ENCODE data around the gene METTL22.
"Not testable (repeated sequence)": the region's sequence is repeated elsewhere in the genome, so short reads cannot be mapped to it uniquely, and the experiment has no call there.

The METTL22 gene

GRCh38 chr16:8649829-8650554 lies 28.5 kb downstream of the METTL22 start:
- H3K4me3 ChIP-seq = no peak overlapping the region
- DNase-seq (ENCODE audit: low spot score in 2 of 2) = no peak
- no peaks in the 10 kb centered on the region for H3K9me3 ChIP-seq
- no peaks in the 10 kb centered on the region for H3K27me3 ChIP-seq (ENCODE audit: low read depth)
- in situ Hi-C loops (cut with MboI; ENCODE audit: low sequenced_read_pairs) = loop anchor here (25.0 kb wide), 1 partner anchor 487 kb away; no protein-coding TSS in a partner anchor
- H3K36me3 ChIP-seq (replicated peaks) = peaks cover 23% of the 10 kb centered on the region
- no peaks in the 10 kb centered on the region for H3K4me1 ChIP-seq

DNA sequence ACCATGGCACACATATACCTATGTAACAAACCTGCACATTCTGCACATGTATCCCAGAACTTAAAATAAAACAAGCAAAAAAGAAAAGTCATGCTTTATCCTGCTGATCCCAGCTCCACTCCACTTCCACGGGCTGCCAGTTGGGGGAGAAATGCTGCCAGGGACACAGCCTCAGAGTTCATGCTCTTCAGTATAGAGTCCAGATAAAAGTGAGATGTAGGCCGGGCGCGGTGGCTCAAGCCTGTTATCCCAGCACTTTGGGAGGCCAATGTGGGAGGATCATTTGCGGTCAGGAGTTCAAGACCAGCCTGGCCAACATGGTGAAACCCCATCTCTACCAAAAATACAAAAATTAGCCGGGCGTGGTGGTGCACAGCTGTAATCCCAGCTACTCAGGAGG lies 30.5 kb downstream of the METTL22 start:
- in situ Hi-C loops (cut with MboI; ENCODE audit: low sequenced_read_pairs) = loop anchor here (25.0 kb wide), 1 partner anchor 485 kb away; no protein-coding TSS in a partner anchor
- not testable (repeated sequence) for H3K4me1 ChIP-seq; H3K4me3 ChIP-seq; H3K9me3 ChIP-seq; H3K27me3 ChIP-seq (ENCODE audit: low read depth)
- peaks cover 13% of the 10 kb centered on the region for H3K36me3 ChIP-seq (replicated peaks)
- peak in 1 of 2 experiments; percentile 58 for DNase-seq (ENCODE audit: low spot score in 2 of 2)

DNA sequence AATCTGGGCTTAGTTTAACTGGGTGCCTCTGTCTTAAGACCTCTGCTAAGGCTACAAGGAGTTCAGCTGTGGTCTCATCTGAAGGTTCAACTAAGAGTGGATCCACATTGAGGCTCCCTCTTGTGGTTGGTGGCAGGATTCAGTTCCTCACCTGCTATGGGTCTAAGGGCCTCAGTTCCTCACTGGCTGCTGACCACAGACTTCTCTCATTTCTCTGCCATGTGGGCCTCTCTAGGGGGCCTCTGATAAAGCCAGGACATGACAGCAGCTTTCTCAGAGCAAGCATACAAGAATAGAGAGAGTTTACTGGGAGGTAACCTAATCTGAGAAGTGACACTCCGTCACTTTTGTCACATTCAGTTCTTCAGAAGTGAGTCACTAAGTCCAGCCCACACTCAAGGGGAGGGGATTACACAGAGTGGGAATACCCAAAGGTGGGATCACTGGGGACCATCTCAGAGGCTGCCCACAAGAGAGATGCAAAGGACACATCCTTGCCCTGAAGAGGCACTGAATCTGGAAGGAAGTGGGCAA lies 33.8 kb downstream of the METTL22 start:
- Histone ChIP-seq H3K4me3 (no peak overlapping the region), H3K36me3 (replicated peaks) (no peaks in the 10 kb centered on the region), H3K4me1 (no peaks in the 10 kb centered on the region), H3K9me3 (no peaks in the 10 kb centered on the region), H3K27me3 (ENCODE audit: low read depth) (no peaks in the 10 kb centered on the region; the same call in 1 of the 2 replicates)
- in situ Hi-C loops (cut with MboI; ENCODE audit: low sequenced_read_pairs) = loop anchor here (5.0 to 25.0 kb wide), 3 partner anchors 88 to 482 kb away; no protein-coding TSS in a partner anchor
- DNase-seq (ENCODE audit: low spot score in 2 of 2) = peak; percentile 34 to 54

DNA sequence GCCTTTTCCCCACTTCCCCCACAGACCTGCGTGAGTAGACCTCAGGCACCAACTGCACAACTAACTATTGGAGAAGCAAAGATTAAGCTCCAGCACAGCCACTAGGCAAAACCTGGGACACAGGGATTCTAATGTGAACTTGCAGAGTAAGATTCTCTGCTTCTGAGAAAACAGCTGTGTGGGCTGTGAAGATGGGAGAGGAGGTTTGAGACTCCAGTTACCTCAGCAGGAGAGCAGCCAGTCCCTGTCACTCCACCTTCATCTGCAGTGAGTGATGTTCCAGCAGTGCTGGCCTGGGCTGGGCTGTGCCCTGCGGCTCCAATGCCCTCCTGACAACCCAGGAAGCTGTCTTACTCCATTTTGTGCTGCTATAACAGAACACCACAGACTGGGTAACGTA lies 34.9 kb downstream of the METTL22 start:
- Histone ChIP-seq H3K27me3 (ENCODE audit: low read depth) (no peaks in the 10 kb centered on the region; the same call in 1 of the 2 replicates), H3K4me3 (no peak overlapping the region), H3K9me3 (no peaks in the 10 kb centered on the region), H3K36me3 (replicated peaks) (no peaks in the 10 kb centered on the region), H3K4me1 (no peaks in the 10 kb centered on the region)
- in situ Hi-C loops (cut with MboI; ENCODE audit: low sequenced_read_pairs) = loop anchor here (5.0 to 25.0 kb wide), 3 partner anchors 89 to 481 kb away; no protein-coding TSS in a partner anchor
- no peak for DNase-seq (ENCODE audit: low spot score in 2 of 2)

GRCh38 chr16:8660841-8661301 lies 39.4 kb downstream of the METTL22 start:
- H3K36me3 ChIP-seq (replicated peaks) = no peaks in the 10 kb centered on the region
- no peak overlapping the region for H3K4me3 ChIP-seq
- no peaks in the 10 kb centered on the region for H3K9me3 ChIP-seq
- DNase-seq (ENCODE audit: low spot score in 2 of 2) = peak; percentile 52 to 84
- in situ Hi-C loops (cut with MboI; ENCODE audit: low sequenced_read_pairs) = loop anchor here (5.0 to 25.0 kb wide), 2 partner anchors 131 to 476 kb away; no protein-coding TSS in a partner anchor
- H3K4me1 ChIP-seq = no peaks in the 10 kb centered on the region
- no peaks in the 10 kb centered on the region; the same call in 1 of the 2 replicates for H3K27me3 ChIP-seq (ENCODE audit: low read depth)

DNA sequence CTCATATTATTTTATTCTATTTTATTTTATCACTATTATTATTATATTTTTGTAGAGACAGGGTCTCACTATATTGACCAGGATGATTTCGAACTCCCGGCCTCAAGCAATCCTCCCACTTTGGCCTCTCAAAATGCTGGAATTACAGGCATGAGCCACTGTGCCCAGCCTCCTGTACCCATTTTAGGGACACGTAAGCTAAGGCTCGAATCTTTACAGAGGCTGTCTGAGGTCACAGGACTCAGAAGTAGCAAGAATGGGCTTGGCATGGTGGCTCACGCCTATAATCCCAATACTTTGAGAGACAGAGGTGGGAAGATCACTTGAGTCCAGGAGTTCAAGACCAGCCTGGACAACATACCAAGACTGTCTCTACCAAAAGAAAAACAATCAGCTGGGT lies 40.2 kb downstream of the METTL22 start:
- Histone ChIP-seq H3K36me3 (replicated peaks) (no peaks in the 10 kb centered on the region), H3K4me3 (no peak overlapping the region), H3K9me3 (no peaks in the 10 kb centered on the region), H3K4me1 (no peaks in the 10 kb centered on the region), H3K27me3 (ENCODE audit: low read depth) (no peaks in the 10 kb centered on the region; the same call in 1 of the 2 replicates)
- in situ Hi-C loops (cut with MboI; ENCODE audit: low sequenced_read_pairs) = loop anchor here (5.0 to 25.0 kb wide), 2 partner anchors 131 to 476 kb away; no protein-coding TSS in a partner anchor
- DNase-seq (ENCODE audit: low spot score in 2 of 2) = no peak

DNA sequence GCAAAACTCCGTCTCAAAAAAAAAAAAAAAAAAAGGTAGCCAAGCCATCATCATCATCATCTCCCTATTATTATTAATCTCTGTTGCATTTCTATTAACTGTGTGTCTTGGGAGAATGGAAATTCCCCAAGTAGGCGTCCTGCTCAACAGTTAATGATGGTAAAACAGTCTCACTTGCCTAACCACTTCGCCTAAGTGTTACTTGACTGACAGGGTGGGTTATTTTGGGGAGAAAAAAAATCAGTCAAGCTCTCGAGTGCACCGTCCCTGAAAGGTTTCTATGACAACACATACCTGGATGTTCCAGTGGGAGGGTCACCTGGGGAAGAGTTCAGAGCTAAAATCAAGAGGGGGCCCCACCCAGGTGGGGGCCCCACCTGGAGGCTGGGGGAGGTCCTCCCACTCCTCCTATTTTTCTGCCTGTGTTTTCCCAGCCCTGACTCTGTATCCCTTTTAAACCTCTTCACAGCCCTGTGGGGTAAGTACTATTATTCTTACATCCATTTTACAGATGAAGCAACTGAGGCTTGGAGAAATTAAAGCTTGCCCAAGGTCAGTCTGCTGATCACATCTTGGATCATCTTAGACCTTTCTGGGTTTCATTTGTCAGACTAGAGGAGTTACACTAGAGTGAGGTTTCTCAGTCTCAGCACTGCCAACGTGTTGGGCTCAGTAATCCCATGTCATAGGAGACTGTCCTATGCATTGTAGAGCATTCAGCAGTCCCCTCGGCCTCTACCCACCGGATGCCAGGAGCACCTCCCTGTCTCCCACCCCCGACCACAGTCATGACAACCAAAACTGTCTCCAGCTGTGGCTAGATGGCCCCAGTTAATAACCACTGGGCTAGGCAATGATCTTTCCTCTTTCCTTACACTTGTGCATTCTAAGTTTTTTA lies 41.9 kb downstream of the METTL22 start:
- in situ Hi-C loops (cut with MboI; ENCODE audit: low sequenced_read_pairs) = loop anchor here (5.0 to 25.0 kb wide), 2 partner anchors 129 to 474 kb away; no protein-coding TSS in a partner anchor
- H3K4me3 ChIP-seq = no peak overlapping the region
- H3K4me1 ChIP-seq = no peaks in the 10 kb centered on the region
- H3K9me3 ChIP-seq = no peaks in the 10 kb centered on the region
- no peaks in the 10 kb centered on the region for H3K27me3 ChIP-seq (ENCODE audit: low read depth)
- no peak for DNase-seq (ENCODE audit: low spot score in 2 of 2)
- no peaks in the 10 kb centered on the region for H3K36me3 ChIP-seq (replicated peaks)

- H3K4me1 ChIP-seq = no peaks in the 10 kb centered on the region
- H3K9me3 ChIP-seq = no peaks in the 10 kb centered on the region
- DNase-seq (ENCODE audit: low spot score in 2 of 2) = no peak
- H3K4me3 ChIP-seq = no peak overlapping the region
- no peaks in the 10 kb centered on the region for H3K36me3 ChIP-seq (replicated peaks)
- in situ Hi-C loops (cut with MboI; ENCODE audit: low sequenced_read_pairs) = loop anchor here (25.0 kb wide), 1 partner anchor 472 kb away; no protein-coding TSS in a partner anchor
- H3K27me3 ChIP-seq (ENCODE audit: low read depth) = no peaks in the 10 kb centered on the region
Observed at GRCh38 chr16:8665529-8665928, 44.0 kb downstream of the METTL22 start.

DNA sequence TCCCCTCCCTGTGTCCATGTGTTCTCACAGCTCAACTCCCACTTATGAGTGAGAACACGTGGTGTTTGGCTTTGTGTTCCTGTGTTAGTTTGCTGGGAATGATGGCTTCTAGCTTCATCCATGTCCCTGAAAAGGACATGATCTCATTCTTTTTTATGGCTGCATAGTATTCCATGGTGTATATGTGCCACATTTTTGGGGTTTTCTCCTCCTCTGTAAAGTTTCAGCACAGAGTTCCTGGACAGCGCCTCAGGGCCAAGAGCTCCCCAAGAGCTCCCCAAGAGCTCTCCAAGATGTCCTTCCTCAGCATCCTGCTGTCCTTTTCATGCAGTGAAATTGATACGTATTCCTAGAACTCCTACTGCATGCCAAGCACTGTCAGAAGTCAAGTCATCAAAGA lies 46.0 kb downstream of the METTL22 start:
- in situ Hi-C loops (cut with MboI; ENCODE audit: low sequenced_read_pairs) = loop anchor here (25.0 kb wide), 1 partner anchor 470 kb away; no protein-coding TSS in a partner anchor
- Histone ChIP-seq H3K4me1 (no peaks in the 10 kb centered on the region), H3K36me3 (replicated peaks) (no peaks in the 10 kb centered on the region), H3K27me3 (ENCODE audit: low read depth) (no peaks in the 10 kb centered on the region), H3K4me3 (no peak overlapping the region), H3K9me3 (no peaks in the 10 kb centered on the region)
- DNase-seq (ENCODE audit: low spot score in 2 of 2) = no peak

DNA sequence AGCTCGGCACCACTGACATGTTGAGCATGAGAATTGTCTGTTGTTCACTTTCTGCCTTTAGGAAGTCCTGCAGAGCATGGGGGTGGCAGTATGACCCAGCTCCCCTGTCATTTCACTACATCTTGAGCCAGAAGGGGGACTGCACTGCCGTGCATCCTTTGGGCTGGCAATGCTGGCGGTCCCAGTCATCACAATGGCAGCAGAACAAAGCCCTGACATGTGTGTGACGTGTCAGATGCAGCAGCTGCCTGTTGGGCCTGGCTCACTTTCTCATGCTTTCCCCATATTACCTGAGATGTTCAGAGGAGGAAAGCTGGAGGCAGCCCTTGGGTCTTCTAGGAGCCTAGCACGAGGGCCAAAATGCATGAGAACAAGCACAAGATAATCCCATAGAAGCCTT lies 46.6 kb downstream of the METTL22 start:
- Histone ChIP-seq H3K9me3 (no peaks in the 10 kb centered on the region), H3K36me3 (replicated peaks) (no peaks in the 10 kb centered on the region), H3K4me1 (no peaks in the 10 kb centered on the region), H3K4me3 (no peak overlapping the region), H3K27me3 (ENCODE audit: low read depth) (no peaks in the 10 kb centered on the region)
- DNase-seq (ENCODE audit: low spot score in 2 of 2) = no peak
- in situ Hi-C loops (cut with MboI; ENCODE audit: low sequenced_read_pairs) = loop anchor here (25.0 kb wide), 1 partner anchor 469 kb away; no protein-coding TSS in a partner anchor

- Histone ChIP-seq H3K9me3 (no peaks in the 10 kb centered on the region), H3K36me3 (replicated peaks) (no peaks in the 10 kb centered on the region), H3K27me3 (ENCODE audit: low read depth) (no peaks in the 10 kb centered on the region), H3K4me3 (no peak overlapping the region), H3K4me1 (peaks cover 5% of the 10 kb centered on the region; the same call in 1 of the 2 replicates)
- no peak for DNase-seq (ENCODE audit: low spot score in 2 of 2)
- in situ Hi-C loops (cut with MboI; ENCODE audit: low sequenced_read_pairs) = loop anchor here (25.0 kb wide), 1 partner anchor 468 kb away; no protein-coding TSS in a partner anchor
Observed at GRCh38 chr16:8669481-8669880, 48.0 kb downstream of the METTL22 start.

DNA sequence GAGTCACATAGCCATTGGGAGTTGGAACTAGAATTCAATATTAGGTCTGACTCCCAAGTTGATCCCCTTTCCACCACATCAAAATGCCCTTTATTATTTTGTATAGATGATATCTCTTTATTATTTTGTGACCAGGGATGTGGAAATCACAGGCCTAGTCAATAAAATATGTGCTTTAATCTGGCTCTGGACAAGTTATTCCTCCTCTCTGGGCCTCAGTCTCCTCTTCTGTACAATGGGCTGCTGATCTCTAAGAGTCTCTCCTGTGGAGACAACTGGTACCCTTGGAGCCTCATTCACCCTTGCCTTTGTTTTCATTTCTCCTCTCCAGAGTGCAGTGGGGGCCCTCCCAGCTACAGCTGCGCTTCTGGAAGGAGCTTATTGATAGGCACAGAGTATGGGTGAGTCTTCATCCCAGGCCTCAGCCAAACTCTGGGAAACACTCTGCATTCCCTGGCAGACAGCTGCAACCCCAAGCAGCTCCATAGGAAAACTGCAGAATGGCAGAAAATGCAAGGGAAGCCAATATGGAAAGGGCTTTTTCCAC lies 48.6 kb downstream of the METTL22 start:
- no peak for DNase-seq (ENCODE audit: low spot score in 2 of 2)
- H3K4me3 ChIP-seq = no peak overlapping the region
- H3K27me3 ChIP-seq (ENCODE audit: low read depth) = no peaks in the 10 kb centered on the region
- H3K36me3 ChIP-seq (replicated peaks) = no peaks in the 10 kb centered on the region
- H3K4me1 ChIP-seq = peaks cover 5% of the 10 kb centered on the region; the same call in 1 of the 2 replicates
- in situ Hi-C loops (cut with MboI; ENCODE audit: low sequenced_read_pairs) = loop anchor here (25.0 kb wide), 1 partner anchor 467 kb away; no protein-coding TSS in a partner anchor
- H3K9me3 ChIP-seq = no peaks in the 10 kb centered on the region

Measured in HAP-1 (cell line).